SU-DHL-6 (cell line): ENCODE data around the gene MTMR3.

Source experiments
- H2AFZ ChIP-seq: fragments of 200-600 bp; sonication (generic); 2 replicates; pipeline ENCODE4 v1.6.1; 2014; ENCODE audit warnings: low read depth, mild to moderate bottlenecking, moderate library complexity, mixed read lengths, antibody characterized with exemption, low read length; ENCODE audit not compliant: severe bottlenecking
- H3F3A ChIP-seq: fragments of 200-600 bp; shearing (Covaris generic); 2 replicates; pipeline ENCODE4 v1.6.0; 2016; ENCODE audit warnings: antibody characterized with exemption, mild to moderate bottlenecking; ENCODE audit not compliant: insufficient read depth
- H3K27ac ChIP-seq: fragments of 200-600 bp; sonication (generic); 2 replicates; pipeline ENCODE4 v1.5.1; 2016; ENCODE audit warnings: low read depth, mild to moderate bottlenecking, low read length, moderate library complexity, mixed read lengths
- H3K27me3 ChIP-seq: fragments of 200-600 bp; sonication (generic), shearing (Covaris generic); 2 replicates; pipeline ENCODE4 v1.6.0; 2014; ENCODE audit warnings: mild to moderate bottlenecking, low read length
- H3K36me3 ChIP-seq: fragments of 200-600 bp; sonication (generic); 2 replicates; pipeline ENCODE4 v1.6.1; 2014; ENCODE audit warnings: mild to moderate bottlenecking, low read length, mixed read lengths
- H3K4me2 ChIP-seq: fragments of 300-600, 200-600 bp; shearing (Covaris generic), sonication (generic); 2 replicates; pipeline ENCODE4 v1.6.0; 2014; ENCODE audit warnings: low read length, low read depth, mild to moderate bottlenecking; ENCODE audit not compliant: poor library complexity, severe bottlenecking
- H3K4me3 ChIP-seq: fragments of 200-600 bp; sonication (generic); 2 replicates; pipeline ENCODE4 v1.5.1; 2014; ENCODE audit warnings: antibody characterized with exemption, low read length, mild to moderate bottlenecking, mixed read lengths; ENCODE audit not compliant: insufficient read depth, poor library complexity, severe bottlenecking
- H3K79me2 ChIP-seq: fragments of 200-600 bp; sonication (generic); 2 replicates; pipeline ENCODE4 v1.6.1; 2014; ENCODE audit warnings: mild to moderate bottlenecking, low read length, moderate library complexity; ENCODE audit not compliant: insufficient read depth
- H3K9ac ChIP-seq: fragments of 200-600 bp; sonication (generic); 2 replicates; pipeline ENCODE4 v1.7.0; 2014; ENCODE audit warnings: mild to moderate bottlenecking, low read length
- H3K9me2 ChIP-seq: fragments of 200-600 bp; sonication (generic); replicated peaks from 2 replicates; pipeline ENCODE4 v1.6.1; 2014; ENCODE audit warnings: low read length; ENCODE audit not compliant: insufficient read depth
- H3K9me3 ChIP-seq: fragments of 200-600 bp; sonication (generic); 2 replicates; pipeline ENCODE4 v1.6.1; 2014; ENCODE audit warnings: low read length, mixed read lengths; ENCODE audit not compliant: insufficient read depth
- H4K20me1 ChIP-seq: fragments of 200-600 bp; sonication (generic); 2 replicates; pipeline ENCODE4 v1.6.1; 2014; ENCODE audit warnings: low read depth, mild to moderate bottlenecking, antibody characterized with exemption, low read length, moderate library complexity, mixed read lengths
- EZH2phosphoT487 ChIP-seq: fragments of 200-600 bp; sonication (generic), shearing (Covaris generic); conservative IDR thresholded peaks from 2 replicates; pipeline ENCODE4 v1.6.1; 2018; ENCODE audit warnings: mild to moderate bottlenecking, antibody characterized with exemption, low read length, moderate library complexity, mixed read lengths
- TF ChIP-seq, protein P1 (sequence below): fragments of 200-600 bp; sonication (generic); IDR thresholded peaks from one replicate; pipeline ENCODE4 v1.5.1; 2017; ENCODE audit warnings: antibody characterized with exemption, mild to moderate bottlenecking, low read length, moderate library complexity; ENCODE audit not compliant: insufficient read depth, poor library complexity, severe bottlenecking

MTMR3 gene

DNA sequence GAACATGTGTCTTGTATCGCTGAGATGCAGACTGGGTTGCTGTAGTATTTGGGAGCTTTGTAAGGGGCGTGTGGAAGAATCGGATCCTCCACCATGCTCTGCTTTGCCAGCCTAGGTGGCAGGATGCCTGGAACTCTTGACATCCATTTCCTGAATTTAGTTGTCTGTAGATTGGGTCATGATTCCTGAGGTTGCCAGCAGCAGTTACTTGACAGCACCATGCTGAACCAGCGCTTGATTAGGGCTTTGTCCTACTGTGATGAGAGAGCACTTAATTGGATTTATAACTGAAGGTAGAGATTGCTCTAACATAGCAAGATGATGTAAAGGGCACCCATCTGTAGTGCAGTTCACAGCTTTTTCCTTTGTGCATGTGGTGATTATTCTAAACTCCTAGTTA is 121.7 kb downstream of the MTMR3 start:
- TF ChIP-seq, protein P1, sequence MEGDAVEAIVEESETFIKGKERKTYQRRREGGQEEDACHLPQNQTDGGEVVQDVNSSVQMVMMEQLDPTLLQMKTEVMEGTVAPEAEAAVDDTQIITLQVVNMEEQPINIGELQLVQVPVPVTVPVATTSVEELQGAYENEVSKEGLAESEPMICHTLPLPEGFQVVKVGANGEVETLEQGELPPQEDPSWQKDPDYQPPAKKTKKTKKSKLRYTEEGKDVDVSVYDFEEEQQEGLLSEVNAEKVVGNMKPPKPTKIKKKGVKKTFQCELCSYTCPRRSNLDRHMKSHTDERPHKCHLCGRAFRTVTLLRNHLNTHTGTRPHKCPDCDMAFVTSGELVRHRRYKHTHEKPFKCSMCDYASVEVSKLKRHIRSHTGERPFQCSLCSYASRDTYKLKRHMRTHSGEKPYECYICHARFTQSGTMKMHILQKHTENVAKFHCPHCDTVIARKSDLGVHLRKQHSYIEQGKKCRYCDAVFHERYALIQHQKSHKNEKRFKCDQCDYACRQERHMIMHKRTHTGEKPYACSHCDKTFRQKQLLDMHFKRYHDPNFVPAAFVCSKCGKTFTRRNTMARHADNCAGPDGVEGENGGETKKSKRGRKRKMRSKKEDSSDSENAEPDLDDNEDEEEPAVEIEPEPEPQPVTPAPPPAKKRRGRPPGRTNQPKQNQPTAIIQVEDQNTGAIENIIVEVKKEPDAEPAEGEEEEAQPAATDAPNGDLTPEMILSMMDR = no peak
- no peak for TF ChIP-seq EZH2phosphoT487
- H3K9me2 ChIP-seq = no peaks in the 10 kb centered on the region
- no peak overlapping the region for H2AFZ ChIP-seq
- no peaks in the 10 kb centered on the region for H4K20me1 ChIP-seq
- H3K4me3 ChIP-seq = no peak overlapping the region
- H3K27me3 ChIP-seq = no peaks in the 10 kb centered on the region
- H3K9ac ChIP-seq = no peak overlapping the region
- no peaks in the 10 kb centered on the region for H3K79me2 ChIP-seq
- H3F3A ChIP-seq = no peaks in the 10 kb centered on the region
- H3K4me2 ChIP-seq = no peak overlapping the region
- no peak overlapping the region for H3K27ac ChIP-seq
- no peaks in the 10 kb centered on the region for H3K36me3 ChIP-seq
- no peaks in the 10 kb centered on the region for H3K9me3 ChIP-seq

DNA sequence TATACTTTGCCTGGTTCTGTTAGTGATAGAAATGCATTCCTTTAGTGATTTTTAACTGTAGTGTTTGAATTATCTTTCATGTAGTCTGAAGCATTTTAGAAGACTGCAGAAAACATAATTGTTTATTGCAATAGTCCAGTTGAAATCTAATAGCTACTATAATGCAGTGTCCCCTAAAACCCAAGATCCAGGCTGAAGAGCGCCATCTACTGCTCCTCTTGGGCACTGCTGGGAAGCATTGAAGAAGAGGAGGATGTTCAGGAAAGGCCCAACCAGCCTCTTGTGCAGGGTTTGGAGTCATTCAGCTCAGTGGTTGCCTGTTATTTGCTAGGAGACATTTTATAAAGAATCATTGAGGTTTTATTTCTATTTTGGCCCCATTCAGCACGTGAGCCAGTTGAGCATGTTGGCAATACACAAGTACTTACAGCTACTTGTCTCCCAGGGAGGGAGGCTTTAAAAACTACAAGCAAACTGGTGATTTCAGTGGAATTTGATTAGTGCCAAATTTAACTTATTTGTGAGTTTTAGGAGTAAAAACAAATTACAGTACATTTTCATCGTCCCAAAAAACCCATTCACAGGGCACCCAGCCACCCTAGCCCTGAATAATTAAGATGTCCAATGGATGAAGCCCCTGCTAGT is 122.4 kb downstream of the MTMR3 start:
- Histone ChIP-seq H3F3A (no peaks in the 10 kb centered on the region), H3K36me3 (no peaks in the 10 kb centered on the region), H2AFZ (no peak overlapping the region), H3K4me2 (no peak overlapping the region), H3K4me3 (no peak overlapping the region), H3K27ac (no peak overlapping the region), H3K9ac (no peak overlapping the region), H4K20me1 (no peaks in the 10 kb centered on the region), H3K27me3 (no peaks in the 10 kb centered on the region), H3K9me2 (no peaks in the 10 kb centered on the region), H3K9me3 (no peaks in the 10 kb centered on the region), H3K79me2 (no peaks in the 10 kb centered on the region)
- no peak for TF ChIP-seq EZH2phosphoT487
- TF ChIP-seq, protein P1 = peak; percentile 98

DNA sequence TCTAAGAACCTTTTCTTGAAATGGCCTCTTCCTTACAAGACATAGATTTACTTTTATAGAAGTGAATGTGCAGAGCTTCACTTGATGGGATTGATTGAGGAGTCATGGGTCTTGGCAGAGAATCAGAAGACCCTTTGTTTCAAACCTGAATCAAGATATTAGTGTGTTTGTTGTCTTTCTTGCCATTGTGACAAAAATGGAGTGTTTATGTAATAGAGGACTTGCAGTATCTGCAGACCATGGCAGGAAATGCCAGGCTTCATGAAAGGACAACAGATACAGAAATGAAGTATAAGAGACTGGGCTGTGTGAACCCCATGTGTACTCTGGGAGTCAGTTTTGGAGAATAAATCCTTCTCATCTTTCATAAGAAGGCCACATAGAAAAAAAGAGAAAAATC is 124.4 kb downstream of the MTMR3 start:
- H3K27me3 ChIP-seq = no peaks in the 10 kb centered on the region
- H3K9me3 ChIP-seq = no peaks in the 10 kb centered on the region
- no peak overlapping the region for H3K9ac ChIP-seq
- H3K27ac ChIP-seq = no peak overlapping the region
- H3K9me2 ChIP-seq = no peaks in the 10 kb centered on the region
- TF ChIP-seq, protein P1 = no peak
- TF ChIP-seq EZH2phosphoT487 = no peak
- no peaks in the 10 kb centered on the region for H3K79me2 ChIP-seq
- H3K36me3 ChIP-seq = no peaks in the 10 kb centered on the region
- H2AFZ ChIP-seq = no peak overlapping the region
- no peak overlapping the region for H3K4me3 ChIP-seq
- no peaks in the 10 kb centered on the region for H4K20me1 ChIP-seq
- H3K4me2 ChIP-seq = no peak overlapping the region
- H3F3A ChIP-seq = no peaks in the 10 kb centered on the region
